Naive thymus-derived CD4-positive, alpha-beta T cell (primary cell): ENCODE results near the gene KRT10. TPM values are rescaled to one million over a fixed set of nuclear protein-coding genes. Genes with fewer than 3 reads are reported as not detected.

ENCODE experiments used
- ATAC-seq: fragments of 150-1000 bp; cut with Tn5 transposase; 2 replicates; pipeline ENCODE4 v1.10.0; 2021; ENCODE audit warnings: mild to moderate bottlenecking, moderate library complexity
- CTCF ChIA-PET: fragments of 350-600 bp; sonication (Branson Sonifier 250); formaldehyde crosslinking; loops from one replicate; lab custom pipeline; 2021; ENCODE audit warnings: antibody characterized with exemption; lab: Charles Lee
- POLR2A ChIA-PET: fragments of 350-600 bp; sonication (Branson Sonifier 250); formaldehyde crosslinking; loops from one replicate; lab custom pipeline; 2021; ENCODE audit warnings: antibody characterized with exemption, inconsistent platforms; lab: Charles Lee
- DNase-seq, 9 donors: peaks; one replicate each; pipeline versions ENCODE4 v3.0.0 to v3.0.0-alpha.2; 2020 to 2022; ENCODE audit warnings: mixed read lengths in 1 of 9
- H3K27ac ChIP-seq: one replicate; pipeline ENCODE4 v1.7.0; 2013; ENCODE audit warnings: mild to moderate bottlenecking, low read depth, low read length, moderate library complexity
- H3K27me3 ChIP-seq, 2 donors: one replicate each; pipeline ENCODE4 v1.7.0; 2013; ENCODE audit warnings: low read length in 2 of 2, mild to moderate bottlenecking in 2 of 2, moderate library complexity in 2 of 2; ENCODE audit not compliant: control insufficient read depth in 2 of 2, insufficient read depth in 2 of 2
- H3K36me3 ChIP-seq, 3 experiments: 1 replicate in 2 of 3; 2 replicates in 1 of 3; pipeline ENCODE4 v1.7.0; 2013; ENCODE audit warnings: low read length in 3 of 3, mild to moderate bottlenecking in 3 of 3, moderate library complexity in 1 of 3; ENCODE audit not compliant: insufficient read depth in 3 of 3, control insufficient read depth in 2 of 3
- H3K4me1 ChIP-seq, 2 donors: one replicate each; pipeline ENCODE4 v1.7.0; 2013; ENCODE audit warnings: low read length in 2 of 2, mild to moderate bottlenecking in 2 of 2, moderate library complexity in 1 of 2; ENCODE audit not compliant: control insufficient read depth in 2 of 2, insufficient read depth in 2 of 2
- H3K4me3 ChIP-seq: 2 replicates; pipeline ENCODE4 v1.7.0; 2013; ENCODE audit warnings: mild to moderate bottlenecking, low read length
- H3K9me3 ChIP-seq, 3 experiments: 1 replicate in 2 of 3; 2 replicates in 1 of 3; pipeline ENCODE4 v1.7.0; 2013; ENCODE audit warnings: low read length in 3 of 3; ENCODE audit not compliant: control insufficient read depth in 2 of 3
- H3K27ac Mint-ChIP-seq, 9 donors: one replicate each; pipeline ENCODE4 v1.8.0; 2020 to 2022; ENCODE audit warnings: mixed read lengths in 9 of 9, mild to moderate bottlenecking in 8 of 9, moderate library complexity in 5 of 9, inconsistent platforms in 2 of 9
- H3K27me3 Mint-ChIP-seq, 5 donors: one replicate each; pipeline ENCODE4 v1.8.0; 2021 to 2022; ENCODE audit warnings: mixed read lengths in 5 of 5, mild to moderate bottlenecking in 1 of 5
- H3K36me3 Mint-ChIP-seq, 5 donors: one replicate each; pipeline ENCODE4 v1.8.0; 2020 to 2022; ENCODE audit warnings: mixed read lengths in 5 of 5, mild to moderate bottlenecking in 3 of 5, inconsistent platforms in 1 of 5
- H3K4me1 Mint-ChIP-seq, 7 donors: one replicate each; pipeline ENCODE4 v1.8.0; 2020 to 2022; ENCODE audit warnings: mixed read lengths in 7 of 7, mild to moderate bottlenecking in 3 of 7, inconsistent platforms in 1 of 7
- H3K4me3 Mint-ChIP-seq, 10 donors: one replicate each; pipeline ENCODE4 v1.8.0; 2020 to 2022; ENCODE audit warnings: mild to moderate bottlenecking in 10 of 10, mixed read lengths in 10 of 10, moderate library complexity in 6 of 10, inconsistent platforms in 2 of 10
- H3K9me3 Mint-ChIP-seq, 11 donors: one replicate each; pipeline ENCODE4 v1.8.0; 2020 to 2022; ENCODE audit warnings: mixed read lengths in 11 of 11, mild to moderate bottlenecking in 4 of 11, inconsistent platforms in 1 of 11, moderate library complexity in 1 of 11
- intact Hi-C, 2 donors: fragments of 100-400 bp; cut with micrococcal nuclease; formaldehyde crosslinking; loops; one replicate each; pipeline ENCODE4 v1.15.1; 2023
- polyA plus RNA-seq, 2 donors: library from polyadenylated mRNA; unstranded; fragments of 300-500 nt; fragmentation: Illumina TruSeq; gene quantifications; one replicate each; pipeline ENCODE4 v1.2.3, GENCODE V29; 2021
- total RNA-seq, 6 experiments: library from RNA in 5 of 6; stranded (reverse) in 5 of 6; gene quantifications; 1 replicate in 5 of 6; 2 replicates in 1 of 6; pipeline ENCODE4 v1.2.3 and lab custom pipeline; 2021 to 2026

KRT10 gene
- total RNA-seq = 10 to 100 TPM; 23.8 to 43.4 (median 35.3) TPM
- 100 to 1,000 TPM; 143 to 189 TPM for polyA plus RNA-seq
- total RNA-seq (lab: John Stamatoyannopoulos, UW) = 10.5 reads per million, percentile 37 among the genes with 10 or more reads in this experiment

DNA sequence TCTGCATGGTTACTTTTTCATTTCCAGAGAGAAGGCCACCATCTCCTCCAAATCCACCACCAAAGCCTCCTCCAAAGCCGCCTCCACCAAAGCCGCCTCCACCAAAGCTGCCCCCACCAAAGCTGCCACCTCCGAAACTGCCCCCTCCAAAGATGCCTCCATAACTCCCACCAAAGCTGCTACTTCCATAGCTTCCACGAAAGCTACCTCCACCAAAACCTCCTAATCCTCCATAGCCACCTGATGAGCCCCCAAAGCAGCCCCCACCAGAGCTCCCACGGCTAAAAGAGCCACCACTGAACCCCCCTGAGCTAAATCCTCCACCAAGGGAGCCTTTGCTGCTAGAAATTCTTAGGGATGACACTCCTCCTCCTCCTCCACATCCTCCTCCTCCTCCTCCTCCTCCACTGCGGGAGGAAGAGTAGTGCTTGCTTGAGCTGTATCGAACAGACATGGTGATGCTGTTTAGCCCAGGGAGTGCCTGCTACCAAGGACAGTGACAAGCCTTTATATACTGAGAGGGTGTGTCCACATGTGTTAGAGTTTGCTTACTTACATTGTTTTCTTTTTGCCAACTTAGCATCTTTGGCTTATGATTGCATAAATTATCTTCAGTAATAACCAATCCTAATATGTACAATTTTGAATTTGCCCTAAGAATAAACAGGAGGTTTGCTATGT lies at the start of gene KRT10:
Gene KRT10 (minus strand): TSS at position 483 of the 681 bp plus-strand sequence. CDS start 29 bp downstream, at position 454.
- ChIA-PET CTCF (interaction anchor here (1.2 kb wide), 1 partner anchor 841 kb away, joined by 3 read pairs; no protein-coding TSS in a partner anchor), POLR2A (interaction anchor here (0.8 to 1.1 kb wide), 2 partner anchors 866 to 869 kb away, joined by 3 to 4 read pairs; partner anchors contain the start of gene EIF1)
- Histone ChIP-seq H3K27ac (no peak within 1 kb of the TSS), H3K36me3 (peaks cover 0 to 3% (median 2%) of the 10 kb centered on the region in 3 experiments), H3K9me3 (no peaks in the 10 kb centered on the region), H3K27me3 (no peaks in the 10 kb centered on the region), H3K4me3 (no peak within 1 kb of the TSS), H3K4me1 (peaks cover 9 to 13% of the 10 kb centered on the region in 2 donors)
- peaks cover 12 to 39% (median 32%) of the 10 kb centered on the region in 7 donors for H3K4me1 Mint-ChIP-seq
- H3K36me3 Mint-ChIP-seq = peaks cover 3 to 42% (median 37%) of the 10 kb centered on the region in 5 donors
- ATAC-seq (no peak), DNase-seq (no peak)
- no peak within 1 kb of the TSS for H3K27ac Mint-ChIP-seq
- H3K9me3 Mint-ChIP-seq = peaks cover 0 to 10% (median 2%) of the 10 kb centered on the region in 11 donors
- intact Hi-C loops = no loop called here
- H3K4me3 Mint-ChIP-seq = no peak within 1 kb of the TSS
- peaks cover 7 to 24% (median 13%) of the 10 kb centered on the region in 5 donors for H3K27me3 Mint-ChIP-seq

DNA sequence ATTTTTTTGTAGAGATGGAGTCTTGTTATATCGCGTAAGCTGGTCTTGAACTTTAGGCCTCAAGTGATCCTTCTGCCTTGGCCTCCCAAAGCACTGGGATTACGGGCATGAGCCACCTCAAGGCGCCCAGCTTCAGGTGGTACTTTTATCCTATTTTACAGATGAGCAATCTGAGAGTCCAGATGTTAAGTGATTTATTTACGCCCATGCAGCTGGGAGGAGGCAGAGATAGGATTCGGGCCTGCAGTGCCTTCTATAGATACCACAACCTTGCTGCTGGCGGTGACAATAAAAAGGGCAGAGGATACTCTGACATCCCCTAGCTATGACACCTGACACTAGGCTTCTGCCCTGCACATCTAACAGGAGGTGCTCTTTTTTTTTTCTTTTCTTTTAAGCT lies 48.9 kb upstream of the KRT10 start:
- POLR2A ChIA-PET = no interaction called here
- H3K27ac Mint-ChIP-seq = no peak overlapping the region

DNA sequence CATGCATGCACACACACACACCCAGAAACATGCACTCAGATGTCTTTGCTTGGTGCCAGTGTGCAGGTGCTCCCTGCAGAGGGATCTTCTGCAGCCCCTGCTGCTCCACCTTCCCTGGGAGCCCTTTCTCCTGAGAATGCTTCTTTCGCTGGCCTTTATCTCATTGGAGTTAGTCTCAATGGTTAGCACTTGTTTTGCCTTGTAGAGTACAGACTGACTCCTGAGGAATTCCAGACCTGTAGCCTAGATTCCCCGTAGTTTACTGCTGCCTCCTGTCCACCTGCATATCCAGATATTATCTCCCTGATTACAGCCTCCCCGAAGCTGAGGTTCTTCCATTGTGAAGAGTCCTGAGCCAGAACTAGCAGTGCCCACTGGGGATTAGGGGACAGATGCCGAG lies 47.7 kb upstream of the KRT10 start:
- POLR2A ChIA-PET = no interaction called here
- Mint-ChIP-seq H3K4me3 (no peak overlapping the region), H3K9me3 (no peaks in the 10 kb centered on the region), H3K36me3 (no peaks in the 10 kb centered on the region), H3K27me3 (peaks cover 17 to 48% (median 25%) of the 10 kb centered on the region in 5 donors), H3K27ac (no peak overlapping the region), H3K4me1 (no peaks in the 10 kb centered on the region)
- H3K27me3 ChIP-seq = peaks cover 0 to 4% of the 10 kb centered on the region in 2 donors
- intact Hi-C loops = no loop called here
- no peak overlapping the region for H3K4me3 ChIP-seq
- CTCF ChIA-PET = no interaction called here
- H3K4me1 ChIP-seq = no peaks in the 10 kb centered on the region
- no peak for ATAC-seq
- DNase-seq = no peak
- H3K9me3 ChIP-seq = no peaks in the 10 kb centered on the region
- no peaks in the 10 kb centered on the region for H3K36me3 ChIP-seq
- H3K27ac ChIP-seq = no peak overlapping the region

More for the DNA sequence above, 48.9 kb upstream of the KRT10 start:
- H3K9me3 Mint-ChIP-seq = no peaks in the 10 kb centered on the region
- Histone ChIP-seq H3K36me3 (no peaks in the 10 kb centered on the region), H3K4me3 (no peak overlapping the region), H3K27me3 (peaks cover 0 to 4% of the 10 kb centered on the region in 2 donors), H3K27ac (no peak overlapping the region), H3K4me1 (no peaks in the 10 kb centered on the region), H3K9me3 (no peaks in the 10 kb centered on the region)
- H3K4me1 Mint-ChIP-seq = no peaks in the 10 kb centered on the region
- no peak for DNase-seq
- no peaks in the 10 kb centered on the region for H3K36me3 Mint-ChIP-seq
- CTCF ChIA-PET = interaction anchor here (0.6 kb wide), 2 partner anchors 14 to 92 kb away, joined by 3 to 4 read pairs; no protein-coding TSS in a partner anchor
- H3K4me3 Mint-ChIP-seq = no peak overlapping the region
- H3K27me3 Mint-ChIP-seq = peaks cover 14 to 50% (median 25%) of the 10 kb centered on the region in 5 donors
- no peak for ATAC-seq
- intact Hi-C loops = no loop called here

DNA sequence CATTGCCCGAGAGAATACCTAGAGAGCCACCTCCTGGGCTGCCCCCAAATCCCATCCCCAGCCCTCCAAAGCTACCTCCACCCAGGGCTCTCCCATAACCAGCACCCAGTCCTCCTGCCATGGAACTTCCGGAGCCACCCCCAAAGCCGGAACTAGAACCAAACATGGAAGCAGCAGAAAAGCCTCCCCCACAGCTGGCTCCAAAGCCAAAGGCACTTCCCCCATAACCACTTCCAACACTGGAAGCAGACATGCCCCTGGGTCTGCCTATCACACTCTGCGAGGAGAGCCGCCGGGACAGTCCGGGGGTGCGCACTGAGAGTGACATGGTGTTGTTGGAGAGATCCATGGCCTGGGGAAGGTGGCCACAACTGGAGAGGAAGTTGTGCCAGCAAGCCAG lies 44.4 kb upstream of the KRT10 start, which contains the start of gene KRT12:
Gene KRT12 (minus strand): TSS at position 386 of the 400 bp plus-strand sequence. CDS start 37 bp downstream, at position 349.
- no peaks in the 10 kb centered on the region for H3K4me1 Mint-ChIP-seq
- intact Hi-C loops = no loop called here

DNA sequence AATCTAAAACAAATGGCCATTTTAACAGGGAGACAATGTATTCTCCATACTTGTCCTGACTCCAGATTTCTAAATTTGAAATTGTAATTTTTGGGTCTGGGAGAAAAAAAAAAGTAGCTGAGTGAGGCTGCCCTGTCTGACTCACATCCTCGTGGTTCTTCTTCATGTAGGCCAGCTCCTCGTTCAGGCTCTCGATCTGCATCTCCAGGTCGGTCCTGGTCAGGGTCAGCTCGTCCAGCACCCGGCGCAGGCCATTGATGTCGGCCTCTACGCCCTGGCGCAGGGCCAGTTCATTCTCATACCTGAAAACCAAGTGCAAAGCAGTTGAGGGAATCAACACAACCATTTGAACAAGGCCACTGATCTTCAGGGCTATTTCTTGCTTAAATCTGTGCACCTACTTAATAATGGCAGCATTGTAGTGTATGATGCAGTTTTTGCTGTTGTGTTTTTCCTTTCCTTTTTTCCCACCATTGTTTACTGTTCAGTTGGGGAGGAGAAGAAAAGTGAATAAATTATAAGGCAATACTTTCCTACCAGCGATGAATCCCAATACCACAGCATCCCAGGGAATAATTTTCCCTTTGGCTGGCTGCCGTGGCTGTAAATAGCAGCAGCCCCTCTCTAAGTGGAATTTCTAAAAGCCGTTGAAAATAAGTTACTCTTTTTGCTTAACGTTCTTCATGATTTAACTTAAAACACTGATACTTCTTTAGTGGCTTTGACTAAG lies 42.4 kb upstream of the KRT10 start:
- H3K4me3 Mint-ChIP-seq = no peak overlapping the region
- DNase-seq (no peak), ATAC-seq (no peak)
- H3K9me3 ChIP-seq = no peaks in the 10 kb centered on the region
- H3K4me1 Mint-ChIP-seq = no peaks in the 10 kb centered on the region
- H3K4me1 ChIP-seq = no peaks in the 10 kb centered on the region
- H3K27me3 ChIP-seq = no peaks in the 10 kb centered on the region
- no peak overlapping the region for H3K27ac Mint-ChIP-seq
- CTCF ChIA-PET = no interaction called here
- H3K9me3 Mint-ChIP-seq = peaks cover 0 to 1% (median 0%) of the 10 kb centered on the region in 11 donors
- POLR2A ChIA-PET = no interaction called here
- H3K4me3 ChIP-seq = no peak overlapping the region
- H3K27ac ChIP-seq = no peak overlapping the region
- H3K27me3 Mint-ChIP-seq = peaks cover 6 to 22% (median 19%) of the 10 kb centered on the region in 5 donors
- intact Hi-C loops = no loop called here
- no peaks in the 10 kb centered on the region for H3K36me3 ChIP-seq
- no peaks in the 10 kb centered on the region for H3K36me3 Mint-ChIP-seq

More for the DNA sequence above, 44.4 kb upstream of the KRT10 start, which contains the start of gene KRT12:
- Histone ChIP-seq H3K4me1 (no peaks in the 10 kb centered on the region), H3K27me3 (peaks cover 0 to 4% of the 10 kb centered on the region in 2 donors), H3K4me3 (no peak within 1 kb of the TSS), H3K36me3 (no peaks in the 10 kb centered on the region), H3K9me3 (no peaks in the 10 kb centered on the region), H3K27ac (no peak within 1 kb of the TSS)
- H3K4me3 Mint-ChIP-seq = no peak within 1 kb of the TSS
- no peaks in the 10 kb centered on the region for H3K36me3 Mint-ChIP-seq
- no peak for DNase-seq
- no peak for ATAC-seq
- ChIA-PET POLR2A (no interaction called here), CTCF (interaction anchor here (1.2 to 1.4 kb wide), 2 partner anchors 10 to 782 kb away, joined by 3 read pairs; no protein-coding TSS in a partner anchor)
- peaks cover 16 to 28% (median 23%) of the 10 kb centered on the region in 5 donors for H3K27me3 Mint-ChIP-seq
- H3K9me3 Mint-ChIP-seq = no peaks in the 10 kb centered on the region
- no peak within 1 kb of the TSS for H3K27ac Mint-ChIP-seq

DNA sequence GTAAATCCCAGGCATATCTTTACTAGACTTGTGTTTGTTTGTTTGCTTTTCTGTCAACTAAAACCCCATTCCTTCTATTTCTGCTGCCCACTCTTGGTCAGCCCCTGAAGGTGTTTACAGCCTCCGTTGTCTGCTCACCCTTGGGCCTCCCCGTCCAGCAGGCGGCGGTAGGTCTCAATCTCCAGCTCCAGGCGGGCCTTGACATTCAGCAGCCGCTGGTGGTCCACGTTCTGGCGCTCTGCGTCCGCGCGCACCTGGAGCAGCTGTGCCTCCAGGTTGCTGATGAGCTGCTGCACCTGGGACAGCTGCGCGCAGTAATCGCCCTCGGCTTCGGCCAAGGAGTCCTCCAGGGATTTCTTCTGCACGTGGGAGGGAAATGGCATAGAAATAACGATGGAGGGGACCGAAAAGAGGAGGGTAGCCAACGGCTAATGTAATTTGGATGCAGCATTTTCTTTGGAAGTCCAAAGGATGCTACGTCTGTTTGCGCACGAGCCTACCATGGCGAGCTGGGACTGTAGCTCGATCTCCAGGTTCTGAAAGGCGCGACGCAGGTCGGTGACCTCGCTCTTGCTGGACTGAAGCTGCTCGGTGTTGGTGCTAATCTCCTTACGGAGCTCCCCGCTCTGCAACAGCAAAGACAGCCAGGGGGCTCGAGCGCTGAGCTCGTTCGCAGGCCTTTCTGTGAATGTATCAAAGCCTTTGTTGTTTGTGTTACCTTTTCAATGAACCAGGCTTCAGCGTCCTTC lies 40.7 kb upstream of the KRT10 start:
- CTCF ChIA-PET = interaction anchor here (0.7 kb wide), 1 partner anchor 799 kb away, joined by 3 read pairs; no protein-coding TSS in a partner anchor
- Histone ChIP-seq H3K36me3 (no peaks in the 10 kb centered on the region), H3K9me3 (no peaks in the 10 kb centered on the region), H3K27me3 (no peaks in the 10 kb centered on the region), H3K27ac (no peak overlapping the region), H3K4me3 (no peak overlapping the region), H3K4me1 (no peaks in the 10 kb centered on the region)
- H3K36me3 Mint-ChIP-seq = no peaks in the 10 kb centered on the region
- DNase-seq (no peak), ATAC-seq (no peak)
- no peak overlapping the region for H3K27ac Mint-ChIP-seq
- peaks cover 0 to 25% (median 15%) of the 10 kb centered on the region in 5 donors for H3K27me3 Mint-ChIP-seq
- POLR2A ChIA-PET = interaction anchor here (0.5 kb wide), 1 partner anchor 841 kb away, joined by 3 read pairs; no protein-coding TSS in a partner anchor
- no peak overlapping the region for H3K4me3 Mint-ChIP-seq
- intact Hi-C loops = no loop called here
- no peaks in the 10 kb centered on the region for H3K4me1 Mint-ChIP-seq
- peaks cover 0 to 1% (median 0%) of the 10 kb centered on the region in 11 donors for H3K9me3 Mint-ChIP-seq
